GM21528 (cell line): ENCODE data around the gene TENM4.

Experiments
- ATAC-seq: cut with Tn5 transposase; IDR thresholded peaks from one replicate; pipeline ENCODE4 v1.9.1; 2021; ENCODE audit warnings: mild to moderate bottlenecking, moderate library complexity; ENCODE audit not compliant: unreplicated experiment, low FRiP score

The TENM4 gene

DNA sequence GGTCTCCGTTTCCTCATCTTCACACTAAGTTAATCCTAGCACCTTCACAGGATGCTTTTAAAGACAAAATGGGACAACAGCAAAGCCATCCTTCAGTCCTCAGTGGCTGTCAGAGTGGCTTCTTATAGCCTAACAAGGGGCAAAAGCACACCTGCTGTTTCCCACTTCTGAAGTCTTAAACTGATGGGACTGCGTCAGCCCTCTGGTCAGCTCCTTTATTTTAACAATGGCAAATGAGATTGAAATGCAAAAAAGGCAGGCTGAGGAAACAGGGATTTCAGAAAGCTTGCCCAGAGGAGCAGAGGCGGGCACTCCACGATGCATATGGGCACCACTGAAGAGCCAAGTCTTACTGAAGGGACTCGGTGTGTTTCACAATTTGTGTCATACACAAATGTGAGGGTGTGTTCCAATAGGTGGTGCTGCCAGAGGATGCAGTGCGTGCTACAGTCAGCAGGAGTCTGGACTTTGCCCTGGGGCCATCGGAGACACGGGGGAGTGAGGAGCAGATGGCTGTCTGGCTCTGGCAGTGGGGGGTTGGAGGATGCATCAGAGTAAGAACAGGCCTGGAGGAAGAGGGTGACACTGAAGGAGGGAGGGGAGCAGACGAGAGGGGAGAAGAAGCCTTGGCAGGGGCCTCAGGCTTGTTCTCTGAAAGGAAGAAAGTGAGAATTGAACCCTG, 47.3 kb downstream of the TENM4 start:
- ATAC-seq, result no peak

DNA sequence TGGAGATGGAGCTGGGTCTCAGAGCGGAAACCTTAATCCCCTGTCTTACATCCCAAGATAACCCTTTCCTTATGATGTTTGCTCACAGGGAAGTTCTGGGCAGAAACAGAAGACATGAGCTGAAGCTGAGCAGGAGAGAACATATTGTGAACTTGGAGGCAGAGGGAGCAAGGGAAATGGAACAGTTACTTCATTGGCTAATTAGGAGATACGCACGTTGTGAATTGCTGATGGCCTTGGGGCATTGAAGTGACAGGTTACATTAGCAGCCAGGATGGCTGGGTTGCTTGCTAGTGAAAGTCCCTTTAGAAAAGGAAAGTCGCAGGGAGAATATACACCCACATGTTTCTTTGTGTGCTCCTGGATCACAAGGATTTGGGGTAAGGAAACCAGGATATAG, 48.7 kb downstream of the TENM4 start:
- no peak for ATAC-seq

DNA sequence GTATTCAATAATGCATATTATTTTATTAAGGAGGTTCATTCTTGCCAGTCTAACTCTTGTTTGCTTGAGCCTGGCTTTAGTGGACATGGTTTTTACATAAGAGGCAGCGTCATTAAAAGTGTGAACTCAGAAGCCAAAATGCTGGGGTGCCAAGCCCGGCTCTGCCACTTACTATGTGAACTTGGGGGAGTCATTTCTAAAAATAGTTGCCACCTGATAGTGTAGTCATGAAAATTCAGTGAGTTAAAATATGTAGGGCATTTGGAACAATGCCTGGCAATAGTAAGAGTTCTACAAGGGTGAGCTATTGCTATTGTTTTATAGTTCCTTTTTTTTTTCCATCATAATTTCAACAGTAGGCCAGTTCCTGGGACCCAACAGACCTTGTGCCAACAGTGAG, 49.9 kb downstream of the TENM4 start:
- ATAC-seq, result no peak

DNA sequence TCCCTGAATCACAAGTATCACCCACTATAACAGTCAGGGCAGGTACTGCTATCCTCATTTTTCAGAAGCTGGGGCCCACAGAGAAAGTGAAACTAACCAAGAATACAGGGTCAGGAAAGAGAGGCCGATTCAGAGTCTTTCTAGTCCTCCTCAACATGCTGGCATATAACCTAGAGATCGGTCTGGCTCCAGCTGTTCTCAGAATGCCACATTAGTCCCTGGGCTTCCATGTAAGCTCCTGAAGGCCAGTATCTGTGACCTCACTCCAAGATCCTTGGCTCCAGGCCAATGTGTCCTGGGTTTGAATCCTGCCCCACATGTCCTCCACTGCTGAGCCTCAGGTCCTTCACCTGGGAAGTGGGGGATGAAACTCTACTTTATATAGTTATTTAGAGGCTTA, 50.4 kb downstream of the TENM4 start:
- ATAC-seq, result no peak

DNA sequence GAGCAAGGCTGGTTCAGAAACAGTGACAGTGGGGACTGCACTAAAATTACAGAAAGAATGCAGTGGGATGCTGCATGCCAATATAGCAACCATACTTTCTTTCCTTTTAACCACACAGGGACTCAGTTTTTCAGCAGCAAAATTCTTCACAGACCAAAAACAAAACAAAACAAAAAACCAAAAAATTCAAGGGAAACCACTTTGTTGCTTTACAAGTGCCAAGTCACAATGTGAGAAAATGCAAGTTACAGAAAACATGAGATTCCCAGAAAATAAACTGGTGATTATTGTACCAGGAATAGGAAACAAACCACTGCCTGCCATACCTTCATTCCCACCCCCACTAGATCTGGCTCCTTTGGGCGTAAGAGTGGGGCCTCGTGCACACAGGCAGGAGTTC, 52.6 kb downstream of the TENM4 start:
- ATAC-seq, result no peak

DNA sequence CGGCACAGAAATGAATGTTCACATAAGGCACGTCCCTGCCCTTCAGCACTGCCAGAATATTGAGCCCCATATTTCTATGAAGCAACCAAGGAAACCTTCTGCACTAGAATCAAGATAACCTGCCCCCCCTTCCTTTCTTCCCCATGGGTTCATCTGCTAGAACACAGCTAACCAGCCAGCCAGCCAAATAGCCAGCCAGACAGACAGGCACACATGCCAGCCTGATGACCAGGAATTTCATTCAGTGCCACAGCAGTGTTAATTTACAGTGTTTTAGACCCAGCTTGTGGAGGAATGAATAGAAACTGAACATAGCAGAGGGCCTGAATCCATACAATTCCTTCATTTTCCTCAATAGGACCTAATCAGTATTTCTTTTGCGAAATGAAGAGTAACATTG, 57.0 kb downstream of the TENM4 start:
- ATAC-seq, result no peak

DNA sequence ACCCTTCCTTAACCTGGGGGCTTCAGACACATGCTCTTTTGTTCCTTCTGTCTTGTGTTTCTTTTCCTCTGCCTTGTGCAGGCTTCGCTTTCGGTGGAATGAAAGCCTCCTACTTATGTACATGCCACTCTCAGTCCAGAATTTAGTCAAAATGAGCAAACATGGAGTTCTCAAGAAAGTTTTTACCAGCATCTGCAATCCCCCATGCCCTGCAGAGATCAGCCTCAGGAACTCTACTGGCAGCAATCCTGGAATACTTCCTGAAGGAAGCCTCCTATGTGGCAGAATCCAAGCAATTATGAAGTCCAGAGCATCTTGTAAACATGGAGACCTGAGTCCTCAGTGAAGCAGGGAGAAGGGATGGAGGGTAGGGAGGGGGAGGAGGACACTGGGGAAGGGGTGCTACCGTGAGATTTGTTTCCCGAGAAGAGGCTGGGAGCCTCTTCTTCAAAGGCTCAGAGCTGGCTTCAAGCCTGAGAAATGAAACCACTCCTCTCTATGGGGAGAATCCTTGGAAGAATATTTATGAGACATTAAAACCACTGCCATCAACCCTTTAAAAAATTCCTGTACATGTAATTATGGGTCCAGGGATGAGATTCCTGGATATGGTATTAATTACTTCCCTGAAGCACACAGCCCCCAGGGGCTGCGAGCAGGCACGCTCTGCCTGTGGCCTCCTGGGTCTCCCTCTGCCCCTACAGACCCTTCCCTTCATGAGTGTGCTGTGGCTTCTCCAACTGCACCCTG, 58.4 kb downstream of the TENM4 start:
- ATAC-seq, result no peak

DNA sequence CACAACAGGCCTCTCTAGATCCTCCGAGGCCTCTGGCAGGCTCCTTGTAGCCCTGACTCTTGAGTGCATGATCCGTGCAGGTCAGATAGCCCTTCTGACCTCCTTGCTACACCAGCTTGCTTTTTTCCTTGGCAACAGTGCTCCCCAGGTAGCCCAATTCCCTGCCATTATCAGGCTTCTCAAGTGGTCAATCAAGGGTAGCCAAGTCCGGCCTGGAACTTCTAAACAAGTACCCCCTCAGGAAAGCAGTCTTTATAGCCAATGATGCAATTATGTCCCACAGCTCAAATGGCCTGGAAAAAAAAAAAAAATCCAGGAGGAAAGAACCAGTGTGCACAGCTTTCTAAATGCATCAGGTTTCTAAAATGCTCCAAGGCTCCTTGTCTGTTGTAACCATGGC, 59.8 kb downstream of the TENM4 start:
- no peak for ATAC-seq

DNA sequence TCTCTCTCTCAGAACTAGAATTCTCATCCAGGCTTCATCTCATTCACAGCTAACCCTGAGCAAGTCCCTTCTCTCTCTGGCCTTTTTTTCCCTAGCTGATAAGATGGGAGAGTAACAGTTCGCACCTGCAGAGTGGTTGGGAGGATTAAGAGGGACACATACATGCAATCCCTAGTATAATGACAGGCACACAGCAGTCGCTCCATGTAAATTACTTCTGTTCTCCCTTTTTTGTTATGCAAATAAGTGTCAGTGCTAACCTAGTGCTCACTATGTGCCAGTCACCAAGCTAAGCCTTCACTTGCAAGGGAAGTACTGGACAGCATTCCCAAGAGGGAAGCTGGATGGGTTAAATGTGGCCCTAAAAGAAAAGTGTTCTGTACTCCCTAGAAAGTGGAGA, 63.4 kb downstream of the TENM4 start:
- no peak for ATAC-seq

DNA sequence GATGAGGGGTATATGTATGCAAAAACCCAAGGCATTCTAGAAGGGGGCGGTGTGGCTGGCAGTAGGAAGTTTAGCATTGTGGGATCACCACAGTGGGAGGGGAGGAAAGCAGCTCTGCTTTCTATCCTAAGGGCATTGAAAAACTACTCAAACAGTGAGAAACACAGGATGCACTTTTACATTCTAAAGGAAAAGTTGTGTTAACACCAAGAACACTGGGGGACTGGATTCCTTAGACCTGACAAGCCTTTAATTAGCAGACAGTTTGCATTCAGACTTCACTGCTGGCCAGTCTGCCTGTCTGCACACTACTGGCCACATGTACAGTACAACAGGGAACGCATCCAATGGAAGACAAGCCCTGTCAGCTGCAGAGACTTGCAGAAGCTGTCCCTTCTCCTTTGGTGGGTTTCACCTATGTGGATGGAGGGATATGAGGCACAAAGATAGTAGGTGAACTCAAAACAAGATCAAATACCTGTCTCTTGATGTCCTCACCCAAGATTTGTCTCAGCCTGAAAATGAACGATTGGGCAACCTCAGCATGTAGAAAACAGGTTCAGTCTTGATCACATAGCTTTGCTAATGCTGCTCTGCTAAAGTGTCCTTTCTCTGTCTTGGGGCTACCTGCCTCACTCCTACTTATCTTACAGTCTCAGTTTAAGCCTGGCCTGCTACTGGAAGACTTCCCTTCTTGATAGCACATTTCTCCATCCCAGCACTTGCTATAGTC, 64.8 kb downstream of the TENM4 start:
- ATAC-seq, result no peak

DNA sequence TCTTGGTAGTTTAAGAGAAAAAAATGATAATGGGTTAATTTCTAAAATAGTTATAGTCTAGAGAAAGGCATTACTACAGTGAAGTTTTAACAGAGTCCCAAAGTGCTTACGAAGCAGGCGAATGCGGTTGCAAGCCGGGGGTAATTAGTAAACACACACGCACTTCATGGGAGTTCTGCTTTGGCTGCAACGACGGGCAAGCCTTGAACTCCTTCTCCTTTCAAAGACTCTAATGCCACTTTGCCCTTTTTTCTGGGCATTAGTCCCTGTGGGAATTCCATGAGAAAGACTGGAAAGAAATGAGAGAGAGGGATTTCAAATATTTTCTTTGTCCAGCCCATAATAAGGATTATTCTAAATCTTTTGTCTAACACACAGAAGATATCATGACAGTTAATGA, 66.1 kb downstream of the TENM4 start:
- ATAC-seq, result no peak

DNA sequence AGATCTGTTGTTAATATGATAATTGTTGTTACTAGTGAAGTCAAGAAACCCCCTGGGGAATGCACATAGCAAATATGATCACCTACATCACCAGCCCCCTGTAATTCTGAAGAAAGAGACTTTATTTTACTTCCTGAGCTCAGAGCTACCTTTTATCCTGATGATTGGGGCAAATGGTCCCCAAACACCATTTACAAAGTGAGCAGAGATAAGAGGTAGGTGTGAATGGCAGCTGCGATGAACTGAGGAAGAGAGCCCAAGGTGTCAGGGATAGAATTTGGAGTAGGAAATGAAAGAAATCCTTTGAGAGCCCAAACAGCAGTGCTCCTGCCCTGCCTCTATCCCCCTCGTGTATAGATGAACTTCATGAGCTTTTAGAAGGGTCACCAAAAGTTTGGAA, 69.1 kb downstream of the TENM4 start:
- ATAC-seq, result no peak

DNA sequence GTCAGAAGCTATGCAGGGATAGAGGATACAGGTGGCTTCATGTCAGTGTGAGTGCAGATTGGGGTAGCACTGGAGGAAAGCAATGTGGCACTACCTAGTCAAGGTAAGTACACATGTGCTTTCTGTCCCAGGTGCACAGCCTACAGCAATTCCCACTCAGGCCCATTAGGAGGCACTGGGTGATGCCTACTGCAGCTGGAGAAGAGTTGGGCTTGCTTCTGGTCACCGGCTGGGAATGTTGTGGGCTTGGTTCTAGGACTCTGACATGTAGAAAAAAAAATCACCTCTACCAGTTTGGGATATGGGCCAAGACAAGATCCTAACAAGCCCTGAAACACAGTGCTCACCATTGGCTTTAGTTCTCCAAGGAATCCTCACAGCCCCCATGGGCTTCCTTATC, 69.7 kb downstream of the TENM4 start:
- ATAC-seq, result no peak

DNA sequence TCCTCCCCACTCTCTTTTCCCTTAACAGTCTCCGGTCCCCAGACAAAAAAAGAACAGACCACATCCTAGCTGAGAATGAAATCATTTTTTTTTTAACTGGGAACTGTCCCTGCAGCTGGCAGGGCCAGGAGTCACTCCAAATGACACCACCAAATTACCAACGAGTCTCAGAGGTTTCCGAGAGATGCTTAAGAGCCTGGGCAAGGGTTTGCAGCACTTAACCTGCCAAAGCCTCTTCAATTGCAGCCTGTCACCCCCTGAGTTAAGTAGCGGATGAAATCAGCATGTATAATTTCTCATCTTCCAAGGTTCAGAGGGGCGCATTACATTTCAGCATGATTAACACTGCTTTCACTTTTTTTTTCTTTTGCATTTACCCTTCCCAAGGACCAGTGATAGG, 71.8 kb downstream of the TENM4 start:
- no peak for ATAC-seq

DNA sequence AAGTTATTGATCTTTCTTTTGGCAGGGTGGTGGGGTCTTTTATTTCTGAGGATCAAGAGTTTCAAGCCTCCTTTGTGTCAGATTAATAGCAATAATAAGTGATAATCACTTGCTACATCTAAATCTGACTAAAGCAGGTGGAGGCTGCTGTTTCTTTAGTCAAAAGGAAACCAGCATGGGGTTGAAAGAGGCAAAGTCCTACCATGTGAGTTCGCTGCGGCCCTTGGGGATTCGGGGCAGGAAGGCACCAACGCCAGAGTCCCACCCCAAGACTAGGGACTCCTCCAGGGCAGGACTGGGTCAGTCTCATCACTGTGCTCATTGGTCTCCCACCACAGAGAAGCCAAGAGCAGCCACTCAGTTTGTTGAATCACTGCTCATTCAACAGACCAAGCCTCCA, 73.0 kb downstream of the TENM4 start:
- no peak for ATAC-seq

DNA sequence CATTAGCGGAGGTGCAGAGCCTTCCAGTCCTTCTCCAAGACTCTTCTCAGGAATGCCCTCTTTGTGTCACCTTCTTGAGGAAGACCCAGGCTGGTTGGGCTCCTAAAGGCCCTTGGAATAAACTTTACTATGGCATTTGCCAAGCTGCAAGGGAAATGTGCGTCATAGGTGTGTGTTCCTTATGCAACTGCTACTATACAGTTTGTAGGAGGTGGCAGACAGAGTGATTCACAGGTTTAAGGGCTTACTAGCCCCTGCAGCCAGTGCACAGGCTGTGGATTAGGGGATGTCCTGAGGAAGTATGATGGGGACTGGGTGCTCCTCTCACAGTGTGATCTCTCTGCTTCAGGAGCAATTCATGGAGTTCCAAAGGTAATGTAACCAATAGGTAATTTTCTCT, 74.6 kb downstream of the TENM4 start:
- ATAC-seq, result no peak

DNA sequence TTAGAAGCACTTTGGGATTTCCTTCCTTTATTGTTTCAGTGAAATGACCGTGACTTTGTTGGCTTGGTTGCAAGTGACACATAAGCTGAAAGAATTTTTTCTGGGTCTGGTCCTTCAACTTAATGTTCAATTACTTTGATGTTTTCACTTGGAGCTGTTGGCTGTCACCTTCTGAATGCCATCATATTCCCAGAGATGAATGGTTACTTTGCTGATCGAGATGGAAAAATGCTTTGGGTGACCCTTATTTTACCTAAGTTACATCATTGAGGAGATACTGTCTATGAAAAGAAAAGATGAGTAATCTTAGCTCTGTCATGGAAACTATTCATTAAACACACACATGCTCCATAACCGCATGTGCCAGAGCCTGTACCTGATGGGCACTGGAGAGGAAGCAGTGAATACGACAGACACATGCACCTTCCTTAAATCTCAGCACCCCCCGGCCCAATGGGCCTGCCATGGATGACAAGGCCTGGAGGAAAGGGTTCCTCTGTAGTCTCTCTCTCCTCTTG, 76.9 kb downstream of the TENM4 start:
- no peak for ATAC-seq

DNA sequence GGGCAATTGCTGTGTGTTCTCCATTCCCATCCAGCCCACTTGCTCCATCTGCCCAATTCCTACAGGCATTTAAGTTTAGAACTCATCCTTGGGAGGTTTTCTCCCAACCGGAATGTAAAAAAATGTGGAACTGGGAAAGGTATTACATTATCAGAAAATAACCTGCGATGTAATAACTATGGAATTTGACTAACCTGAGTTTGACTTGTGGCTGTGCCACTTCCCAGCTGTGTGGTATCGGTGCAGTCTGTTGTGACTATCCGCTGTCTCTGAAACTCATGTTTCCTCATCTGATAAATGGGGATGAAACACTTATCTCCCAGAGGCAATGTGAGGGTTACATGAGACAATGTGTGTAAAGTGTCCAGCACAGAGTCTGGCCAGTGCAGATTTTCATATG, 77.6 kb downstream of the TENM4 start:
- ATAC-seq, result no peak

DNA sequence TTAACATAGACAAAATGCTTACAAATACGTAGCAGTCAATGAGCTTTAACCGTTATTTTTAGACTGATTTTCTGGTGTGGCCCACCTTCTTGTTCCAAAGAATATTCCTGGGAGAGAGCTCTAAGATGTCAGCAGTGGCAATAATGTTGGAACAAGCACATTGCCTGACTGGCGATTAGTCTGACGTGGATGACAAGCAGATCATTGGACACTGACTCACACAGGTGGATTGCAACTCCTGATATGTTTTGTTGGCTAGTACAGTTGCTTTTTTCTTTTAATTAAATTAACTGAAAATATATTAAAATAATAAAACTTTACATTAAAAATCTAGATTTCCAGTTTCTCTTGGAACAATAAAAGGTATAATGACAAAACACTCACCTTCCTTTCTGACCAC, 78.0 kb downstream of the TENM4 start:
- ATAC-seq, result no peak

DNA sequence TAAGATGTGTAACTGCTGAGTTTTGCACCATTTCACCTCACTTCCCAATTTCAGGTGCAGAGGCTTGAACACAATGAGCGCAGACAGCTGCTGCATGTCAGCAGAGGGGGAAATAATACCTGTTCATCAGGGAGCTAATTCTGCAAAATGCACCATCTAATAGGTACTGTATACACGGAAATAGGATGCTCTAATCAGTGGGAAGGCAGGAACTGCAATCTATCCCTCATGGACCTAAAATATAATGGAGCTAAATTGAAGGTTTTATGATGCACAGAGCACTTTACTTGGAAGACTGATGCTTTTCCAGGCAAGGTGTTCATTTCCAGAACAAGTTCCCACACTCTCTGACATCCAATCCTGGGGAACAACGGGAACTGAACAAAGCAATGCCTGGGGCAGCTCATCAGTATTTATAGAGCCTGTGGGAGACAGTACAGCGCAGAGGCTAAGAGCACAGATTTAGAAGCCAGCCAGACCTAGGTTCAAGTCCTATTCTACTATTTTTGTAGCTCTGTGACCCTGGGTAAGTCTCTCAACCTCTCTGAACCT, 78.5 kb downstream of the TENM4 start:
- ATAC-seq, result no peak

DNA sequence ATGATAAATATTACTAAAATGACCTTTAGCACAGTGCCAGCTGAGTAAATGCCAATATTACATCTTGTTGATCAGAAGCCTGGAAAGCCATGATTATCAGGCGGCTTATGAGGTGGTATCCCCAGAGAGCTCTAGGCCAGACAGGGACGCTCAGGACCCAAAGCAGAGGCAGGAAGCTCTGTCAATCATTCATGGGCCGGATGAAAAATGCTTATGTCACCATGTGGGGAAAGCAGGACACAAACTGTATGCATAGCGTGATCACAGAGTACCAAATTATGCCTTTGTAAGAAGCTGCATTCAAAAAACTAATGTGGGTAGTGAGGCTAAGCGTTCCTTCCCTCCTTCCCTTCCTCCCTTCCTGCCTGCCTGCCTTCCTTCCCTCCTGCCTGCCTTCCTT, 82.6 kb downstream of the TENM4 start:
- no peak for ATAC-seq
